ENCODE results near the gene PHLDB1. TPM values are rescaled to one million over a fixed set of nuclear protein-coding genes. Genes with fewer than 3 reads are reported as not detected.

Gene PHLDB1
- polyA plus RNA-seq, 3 donors: 31.5 to 339 (median 208) TPM

- no peak overlapping the region for H3K27ac ChIP-seq (ENCODE audit: low read depth, low read length)
- 31 to 73% (median 35%) methylated on average over 6 of the region's 6 CpGs for WGBS, 3 donors
Observed at GRCh38 chr11:118619444-118620197, 12.2 kb downstream of the PHLDB1 start.

DNA sequence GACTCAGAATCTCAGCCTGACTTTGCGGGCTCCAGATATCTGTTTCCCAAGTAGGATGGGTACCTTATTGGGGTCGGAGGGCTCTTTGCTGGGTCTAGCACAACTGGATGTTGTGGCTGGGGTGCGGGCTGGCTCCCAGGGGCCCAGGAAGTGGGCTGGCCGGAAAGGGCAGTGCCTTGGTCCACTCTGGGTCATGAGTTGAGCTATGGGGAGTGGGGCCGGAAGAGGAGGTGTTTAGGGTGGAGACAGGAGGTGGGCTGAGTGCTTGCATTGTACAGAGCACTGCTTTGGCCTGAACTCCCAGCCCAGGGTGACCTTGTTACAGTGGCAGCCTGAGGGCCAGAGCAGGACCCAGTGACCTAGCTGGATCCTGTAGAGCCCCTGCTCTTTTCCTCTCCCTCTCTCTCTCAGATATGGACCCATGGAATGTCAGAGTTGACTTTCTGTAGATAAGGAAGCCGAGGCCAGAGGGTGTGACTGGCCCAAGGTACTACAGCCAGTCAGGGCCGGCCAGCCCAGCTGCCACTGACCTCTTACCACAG lies 13.2 kb downstream of the PHLDB1 start:
- H3K27ac ChIP-seq (ENCODE audit: low read depth, low read length): no peak overlapping the region
- 46 to 62% (median 54%) methylated on average over 7 of the region's 7 CpGs for WGBS, 3 donors

GRCh38 chr11:118621071-118621783 lies 13.8 kb downstream of the PHLDB1 start:
- 6 to 9% (median 8%) methylated on average over 38 of the region's 38 CpGs for WGBS, 3 donors
- H3K27ac ChIP-seq (ENCODE audit: low read depth, low read length): peak overlapping the region; percentile 24

DNA sequence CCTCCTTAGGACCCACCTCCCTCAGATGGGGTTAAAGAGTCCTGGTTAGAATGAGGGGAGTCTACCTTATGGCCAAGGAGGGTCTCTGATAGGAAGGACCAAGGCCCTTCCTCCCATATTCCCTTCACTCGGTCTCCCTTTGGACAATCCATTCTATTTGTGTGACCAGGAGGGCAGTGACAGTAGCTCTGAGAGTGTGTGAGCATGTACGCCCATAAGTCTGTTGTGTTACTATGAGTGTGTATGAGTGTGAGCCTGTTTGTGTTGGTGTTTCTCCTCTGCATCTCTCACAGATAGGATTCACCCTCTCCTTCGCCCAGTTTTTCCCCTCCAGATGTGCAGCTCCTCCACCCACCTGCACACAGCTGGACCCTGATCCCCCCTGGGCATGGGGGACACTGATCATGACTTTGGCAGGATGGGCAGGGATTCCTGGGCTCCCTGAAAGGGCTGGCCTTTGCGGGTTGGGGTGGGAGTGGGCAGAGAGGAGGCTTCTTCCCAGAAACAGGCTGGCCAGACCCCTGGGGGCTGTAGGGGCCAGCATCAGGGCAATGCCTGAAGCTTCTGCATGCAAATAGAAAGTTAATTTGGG lies 14.5 kb downstream of the PHLDB1 start:
- peak overlapping the region; percentile 24 for H3K27ac ChIP-seq (ENCODE audit: low read depth, low read length)
- 68 to 85% (median 73%) methylated on average over 4 of the region's 4 CpGs for WGBS, 3 donors

DNA sequence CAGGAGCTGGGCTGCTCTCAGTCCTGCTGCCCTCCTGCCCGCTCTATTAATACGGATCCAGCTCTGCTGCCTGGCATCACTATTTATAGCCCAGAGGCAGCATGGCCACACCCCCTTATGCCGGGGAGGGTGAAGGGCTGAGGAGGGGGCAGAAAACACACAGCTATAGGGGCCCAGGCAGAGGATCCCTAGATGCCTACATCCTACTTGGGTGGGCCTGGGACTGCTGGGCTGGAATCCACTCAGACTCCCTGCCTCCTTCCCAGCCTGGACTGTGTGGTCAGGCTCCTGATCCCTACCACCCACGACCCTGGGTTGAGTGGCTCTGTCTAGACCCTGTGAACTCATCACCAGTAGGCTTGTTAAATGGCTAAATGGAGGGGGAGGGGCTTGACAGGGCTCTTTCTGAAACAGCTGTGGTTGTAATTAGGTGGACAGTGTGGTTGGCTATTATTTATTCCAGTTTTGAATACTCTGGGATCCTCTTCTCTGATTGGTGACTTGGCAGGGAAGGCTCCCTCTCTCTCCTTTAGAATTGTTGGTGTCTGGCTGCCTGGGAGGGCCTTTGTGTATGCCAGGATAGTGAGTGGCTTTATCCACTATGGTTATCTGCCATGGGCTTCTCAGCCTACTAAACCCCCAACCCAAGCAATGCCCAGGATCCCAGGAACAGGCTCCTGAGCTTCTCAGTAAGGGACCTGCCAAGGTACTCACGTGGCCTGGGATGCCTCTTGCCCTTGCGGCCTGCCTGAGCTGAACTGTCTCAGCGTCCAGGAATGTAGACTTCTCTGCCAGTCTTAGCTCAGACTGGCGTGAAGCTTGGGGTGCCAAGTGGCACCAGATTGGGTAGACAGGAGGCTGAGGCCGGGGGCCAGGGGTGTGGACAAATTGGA lies 15.2 kb downstream of the PHLDB1 start:
- 42 to 63% (median 57%) methylated on average over 9 of the region's 9 CpGs for WGBS, 3 donors
- H3K27ac ChIP-seq (ENCODE audit: low read depth, low read length): peak overlapping the region; percentile 21

- no peak overlapping the region for H3K27ac ChIP-seq (ENCODE audit: low read depth, low read length)
- WGBS, 3 donors: 51 to 66% (median 66%) methylated on average over 4 of the region's 4 CpGs
Observed at GRCh38 chr11:118623269-118623655, 15.8 kb downstream of the PHLDB1 start.

- no peak overlapping the region for H3K27ac ChIP-seq (ENCODE audit: low read depth, low read length)
- WGBS, 3 donors: 71 to 90% (median 83%) methylated on average over 6 of the region's 6 CpGs
Observed at GRCh38 chr11:118625036-118625690, 17.7 kb downstream of the PHLDB1 start.

GRCh38 chr11:118625976-118626375 lies 18.6 kb downstream of the PHLDB1 start:
- no peak overlapping the region for H3K27ac ChIP-seq (ENCODE audit: low read depth, low read length)
- WGBS, 3 donors: 73 to 92% (median 86%) methylated on average over 2 of the region's 2 CpGs

GRCh38 chr11:118627566-118627965 lies 20.2 kb downstream of the PHLDB1 start:
- H3K27ac ChIP-seq (ENCODE audit: low read depth, low read length): no peak overlapping the region
- 86 to 92% (median 89%) methylated on average over 10 of the region's 10 CpGs for WGBS, 3 donors

DNA sequence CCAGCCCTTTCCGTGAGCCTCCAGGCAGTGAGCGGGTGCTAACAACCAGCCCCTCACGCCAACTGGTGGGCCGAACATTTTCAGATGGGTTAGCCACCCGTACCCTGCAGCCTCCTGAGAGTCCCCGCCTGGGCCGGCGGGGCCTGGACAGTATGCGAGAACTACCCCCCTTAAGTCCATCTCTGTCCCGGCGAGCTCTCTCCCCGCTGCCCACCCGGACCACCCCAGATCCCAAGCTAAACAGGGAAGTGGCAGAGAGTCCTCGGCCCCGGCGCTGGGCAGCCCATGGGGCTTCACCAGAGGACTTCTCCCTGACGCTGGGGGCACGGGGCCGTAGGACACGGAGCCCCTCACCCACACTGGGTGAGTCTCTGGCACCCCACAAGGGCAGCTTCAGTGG lies 20.6 kb downstream of the PHLDB1 start:
- no peak overlapping the region for H3K27ac ChIP-seq (ENCODE audit: low read depth, low read length)
- 92 to 96% (median 93%) methylated on average over 20 of the region's 20 CpGs for WGBS, 3 donors

DNA sequence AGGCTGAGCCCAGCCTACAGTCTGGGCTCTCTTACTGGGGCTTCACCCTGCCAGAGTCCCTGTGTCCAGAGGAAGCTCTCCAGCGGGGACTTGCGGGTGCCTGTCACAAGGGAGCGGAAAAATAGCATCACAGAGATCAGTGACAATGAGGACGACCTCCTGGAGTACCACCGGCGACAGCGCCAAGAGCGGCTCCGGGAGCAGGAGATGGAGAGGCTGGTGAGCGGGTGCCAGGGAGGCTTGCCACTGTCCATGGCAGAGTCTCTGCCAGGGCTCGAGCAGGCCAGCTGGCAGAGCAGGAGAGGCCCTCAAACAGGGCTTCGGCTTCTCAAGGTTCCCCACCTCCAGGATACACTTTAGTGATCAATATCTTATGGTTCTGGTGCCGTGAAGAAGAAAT lies 21.0 kb downstream of the PHLDB1 start:
- 77 to 87% (median 85%) methylated on average over 13 of the region's 13 CpGs for WGBS, 3 donors
- H3K27ac ChIP-seq (ENCODE audit: low read depth, low read length): no peak overlapping the region

DNA sequence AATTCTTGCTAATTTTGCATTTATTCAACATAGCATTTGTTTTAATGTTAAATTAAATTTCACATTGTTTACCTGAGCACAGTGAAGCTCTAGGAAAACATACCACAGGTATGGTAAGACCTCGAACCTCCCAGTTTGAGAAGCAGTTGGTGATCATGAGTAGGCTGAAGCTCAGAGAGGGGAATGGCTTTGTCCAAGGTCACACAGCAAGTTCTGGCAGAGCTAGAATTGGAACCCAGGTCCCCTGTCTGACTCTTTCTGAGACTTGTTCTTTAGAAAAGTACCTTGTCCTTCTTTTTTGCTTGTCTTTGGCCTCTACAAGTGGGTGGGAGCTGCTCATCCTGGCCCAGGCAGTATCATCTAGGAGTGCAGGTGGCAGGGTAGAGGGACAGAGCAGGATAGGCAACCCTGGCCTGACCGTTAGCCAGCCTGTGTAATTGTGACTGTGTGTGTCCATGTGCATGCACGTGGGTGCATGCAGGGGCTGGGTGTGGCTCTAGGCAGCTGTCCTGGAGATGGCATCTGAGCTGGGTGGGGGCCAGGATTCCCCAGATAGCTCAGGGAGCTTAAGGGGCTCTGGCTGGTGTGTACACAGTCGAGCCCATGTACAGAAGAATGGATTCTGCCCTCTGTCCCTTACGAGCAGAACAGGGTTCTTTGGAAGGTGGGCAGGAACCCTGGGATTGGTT lies 21.6 kb downstream of the PHLDB1 start:
- 66 to 74% (median 71%) methylated on average over 5 of the region's 5 CpGs for WGBS, 3 donors
- H3K27ac ChIP-seq (ENCODE audit: low read depth, low read length): no peak overlapping the region

DNA sequence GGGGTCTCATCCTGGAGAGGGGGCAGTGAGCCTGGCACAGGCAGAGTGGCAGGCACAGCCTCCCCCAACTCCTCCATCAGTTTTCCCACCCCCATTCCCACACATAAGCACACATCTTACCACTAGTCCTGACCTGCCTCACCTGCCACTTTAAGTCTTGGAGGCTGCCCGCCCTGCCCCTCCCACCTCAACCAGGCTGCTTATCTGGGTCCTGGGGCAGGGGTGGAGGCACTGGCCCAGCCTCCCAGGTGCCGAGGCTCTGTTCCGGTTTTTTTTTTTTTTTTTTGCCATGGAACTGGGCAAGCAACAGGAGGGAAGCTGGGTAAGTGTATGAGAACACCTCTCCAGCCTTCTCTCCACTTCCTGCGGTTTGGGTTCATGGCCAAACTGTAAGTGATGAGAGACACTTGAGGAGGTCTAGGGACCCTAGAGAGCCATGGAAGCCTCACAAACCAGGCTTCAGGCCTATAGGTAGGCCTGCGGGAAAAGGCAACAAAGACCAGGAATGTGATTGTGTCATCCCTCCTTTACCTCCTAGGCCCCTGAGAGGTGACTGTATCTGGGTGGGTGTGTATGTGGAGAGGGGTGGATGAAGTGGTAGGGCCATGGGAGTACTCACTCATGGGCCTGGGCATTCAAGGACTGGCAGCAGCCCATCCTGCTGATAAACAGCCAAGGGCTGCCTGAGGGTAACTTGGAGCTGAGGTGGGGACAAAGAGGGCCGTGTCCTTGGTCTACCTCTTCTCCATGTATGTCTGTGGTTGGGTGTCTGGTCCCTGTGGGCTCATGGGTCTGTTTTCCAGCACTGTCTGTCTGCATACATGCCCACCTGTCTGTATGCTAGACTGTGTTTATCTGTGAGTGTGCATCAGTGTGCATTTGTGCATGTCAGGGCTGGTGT lies 22.6 kb downstream of the PHLDB1 start:
- 52 to 81% (median 75%) methylated on average over 5 to 6 of the region's 6 CpGs for WGBS, 3 donors
- H3K27ac ChIP-seq (ENCODE audit: low read depth, low read length): no peak overlapping the region

DNA sequence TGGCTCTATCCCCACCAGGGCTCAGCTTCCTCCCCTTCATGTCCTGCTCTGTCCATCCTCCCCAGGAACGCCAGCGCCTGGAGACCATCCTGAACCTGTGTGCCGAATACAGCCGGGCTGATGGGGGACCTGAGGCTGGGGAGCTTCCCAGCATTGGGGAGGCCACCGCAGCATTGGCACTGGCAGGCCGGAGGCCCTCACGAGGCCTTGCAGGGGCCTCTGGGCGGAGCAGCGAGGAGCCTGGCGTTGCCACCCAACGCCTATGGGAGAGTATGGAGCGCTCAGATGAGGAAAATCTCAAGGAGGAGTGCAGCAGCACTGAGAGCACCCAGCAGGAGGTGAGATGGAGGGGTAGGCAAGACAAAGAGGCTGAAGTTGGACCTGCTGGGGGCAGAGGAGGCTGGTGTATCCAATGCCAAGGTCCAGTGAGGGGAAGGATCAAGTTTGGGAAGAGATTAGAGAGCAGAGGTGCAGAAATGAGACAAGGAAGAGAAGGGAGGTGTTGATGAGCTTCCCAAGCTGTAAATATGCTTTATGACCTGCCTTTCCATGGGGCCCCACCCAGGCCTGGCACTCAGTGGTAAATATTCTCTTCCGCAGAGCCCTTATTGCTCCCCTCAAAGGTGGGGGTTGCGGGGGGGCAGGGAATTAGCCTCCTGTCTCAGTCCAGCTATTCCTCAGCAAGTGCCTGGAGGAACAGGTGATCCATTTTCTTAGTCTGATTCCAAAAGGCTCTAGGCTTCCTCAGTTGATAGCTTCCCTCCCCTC lies 23.9 kb downstream of the PHLDB1 start:
- 87 to 94% (median 91%) methylated on average over 14 of the region's 14 CpGs for WGBS, 3 donors
- H3K27ac ChIP-seq (ENCODE audit: low read depth, low read length): no peak overlapping the region

- H3K27ac ChIP-seq (ENCODE audit: low read depth, low read length): no peak overlapping the region
- WGBS, 3 donors: 74 to 88% (median 77%) methylated on average over 9 of the region's 9 CpGs
Observed at GRCh38 chr11:118632577-118633318, 25.3 kb downstream of the PHLDB1 start.

Data from adipose tissue (tissue), 3 donors.